ENCODE measurements around the gene ZMIZ1.
A peak's percentile ranks its signal among the peaks of the same experiment; 100 is the strongest.

The ZMIZ1 gene

GRCh38 chr10:79052291-79053080 is 16.3 kb upstream of the ZMIZ1 start:
- DNase-seq (ENCODE audit: low spot score): no peak

GRCh38 chr10:79053081-79053434 is 15.7 kb upstream of the ZMIZ1 start:
- no peak for DNase-seq (ENCODE audit: low spot score)

- no peak for DNase-seq (ENCODE audit: low spot score)
These were observed 15.1 kb upstream of the ZMIZ1 start for GRCh38 chr10:79053481-79054202.

- no peak for DNase-seq (ENCODE audit: low spot score)
These were observed 14.3 kb upstream of the ZMIZ1 start for GRCh38 chr10:79054203-79055099.

GRCh38 chr10:79055100-79055782 is 13.5 kb upstream of the ZMIZ1 start:
- DNase-seq (ENCODE audit: low spot score): no peak

- no peak for DNase-seq (ENCODE audit: low spot score)
These were observed 12.9 kb upstream of the ZMIZ1 start for GRCh38 chr10:79055892-79056291.

- no peak for DNase-seq (ENCODE audit: low spot score)
These were observed 12.4 kb upstream of the ZMIZ1 start for GRCh38 chr10:79056361-79056735.

GRCh38 chr10:79056736-79057391 is 11.9 kb upstream of the ZMIZ1 start:
- DNase-seq (ENCODE audit: low spot score): no peak

GRCh38 chr10:79057481-79058275 is 11.1 kb upstream of the ZMIZ1 start:
- no peak for DNase-seq (ENCODE audit: low spot score)

GRCh38 chr10:79058899-79059841 is 9.6 kb upstream of the ZMIZ1 start:
- DNase-seq (ENCODE audit: low spot score): no peak

GRCh38 chr10:79059859-79060379 is 8.8 kb upstream of the ZMIZ1 start:
- DNase-seq (ENCODE audit: low spot score): no peak

- DNase-seq (ENCODE audit: low spot score): no peak
These were observed 8.0 kb upstream of the ZMIZ1 start for GRCh38 chr10:79060641-79061255.

GRCh38 chr10:79061441-79062315 is 7.1 kb upstream of the ZMIZ1 start:
- DNase-seq (ENCODE audit: low spot score): no peak

- no peak for DNase-seq (ENCODE audit: low spot score)
These were observed 5.7 kb upstream of the ZMIZ1 start for GRCh38 chr10:79063071-79063491.

GRCh38 chr10:79063661-79064492 is 4.9 kb upstream of the ZMIZ1 start:
- DNase-seq (ENCODE audit: low spot score): peak; percentile 40

GRCh38 chr10:79065091-79065551 is 3.6 kb upstream of the ZMIZ1 start:
- DNase-seq (ENCODE audit: low spot score): no peak

- no peak for DNase-seq (ENCODE audit: low spot score)
These were observed 2.9 kb upstream of the ZMIZ1 start for GRCh38 chr10:79065853-79066252.

All from CD4-positive, alpha-beta T cell treated with Interleukin-15 for 4 hours (primary cell).